ENCODE measurements around the gene RHBDD1.

DNA sequence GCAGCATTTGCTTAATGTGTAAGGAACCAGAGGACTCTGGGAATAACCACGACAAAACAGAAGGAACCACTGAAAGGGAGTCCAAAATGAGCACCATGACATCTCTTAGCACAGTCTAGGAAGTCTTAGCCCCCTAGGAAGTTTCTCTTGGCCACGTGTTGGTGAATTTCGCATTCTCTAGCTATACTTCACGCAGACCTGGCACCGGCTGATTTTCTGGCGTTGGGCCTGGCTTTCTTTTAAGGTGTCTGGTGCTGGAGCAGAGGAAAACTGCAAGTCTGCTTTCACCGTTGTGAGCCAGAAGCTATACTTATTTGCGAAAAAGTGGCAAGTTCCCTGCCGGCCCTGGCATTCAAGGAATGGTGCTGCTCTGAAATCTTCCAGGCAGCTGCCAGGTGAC lies 171.3 kb downstream of the RHBDD1 start:
- TF ChIP-seq, protein P1, sequence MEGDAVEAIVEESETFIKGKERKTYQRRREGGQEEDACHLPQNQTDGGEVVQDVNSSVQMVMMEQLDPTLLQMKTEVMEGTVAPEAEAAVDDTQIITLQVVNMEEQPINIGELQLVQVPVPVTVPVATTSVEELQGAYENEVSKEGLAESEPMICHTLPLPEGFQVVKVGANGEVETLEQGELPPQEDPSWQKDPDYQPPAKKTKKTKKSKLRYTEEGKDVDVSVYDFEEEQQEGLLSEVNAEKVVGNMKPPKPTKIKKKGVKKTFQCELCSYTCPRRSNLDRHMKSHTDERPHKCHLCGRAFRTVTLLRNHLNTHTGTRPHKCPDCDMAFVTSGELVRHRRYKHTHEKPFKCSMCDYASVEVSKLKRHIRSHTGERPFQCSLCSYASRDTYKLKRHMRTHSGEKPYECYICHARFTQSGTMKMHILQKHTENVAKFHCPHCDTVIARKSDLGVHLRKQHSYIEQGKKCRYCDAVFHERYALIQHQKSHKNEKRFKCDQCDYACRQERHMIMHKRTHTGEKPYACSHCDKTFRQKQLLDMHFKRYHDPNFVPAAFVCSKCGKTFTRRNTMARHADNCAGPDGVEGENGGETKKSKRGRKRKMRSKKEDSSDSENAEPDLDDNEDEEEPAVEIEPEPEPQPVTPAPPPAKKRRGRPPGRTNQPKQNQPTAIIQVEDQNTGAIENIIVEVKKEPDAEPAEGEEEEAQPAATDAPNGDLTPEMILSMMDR (conservative IDR thresholded peaks at IDR 0.05), result no peak
- TF ChIP-seq ZFX (IDR thresholded peaks at IDR 0.05), result no peak
